ENCODE results near the gene NUP153.
"Not testable (repeated sequence)": the region's sequence is repeated elsewhere in the genome, so short reads cannot be mapped to it uniquely, and the experiment has no call there.

Gene NUP153

DNA sequence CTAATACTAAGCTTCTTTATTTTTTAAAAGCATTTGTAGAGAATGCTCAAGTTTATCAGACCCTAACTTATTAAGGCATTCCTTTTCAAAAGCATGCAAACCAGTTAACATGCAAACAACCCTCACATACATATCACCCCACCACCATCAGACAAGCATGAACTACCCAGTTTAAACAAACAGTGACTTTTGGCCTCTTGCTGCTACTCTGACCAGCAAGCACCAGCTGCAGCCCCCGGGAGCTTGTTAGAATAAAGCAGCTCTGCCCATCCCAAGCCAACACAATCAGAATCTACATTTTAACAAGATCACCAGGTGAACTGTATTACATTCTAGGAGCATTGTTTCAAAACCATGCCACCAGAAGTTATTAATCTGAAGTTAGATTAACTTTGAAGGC is 5.9 kb upstream of the NUP153 start:
- DNase-seq = no peak

DNA sequence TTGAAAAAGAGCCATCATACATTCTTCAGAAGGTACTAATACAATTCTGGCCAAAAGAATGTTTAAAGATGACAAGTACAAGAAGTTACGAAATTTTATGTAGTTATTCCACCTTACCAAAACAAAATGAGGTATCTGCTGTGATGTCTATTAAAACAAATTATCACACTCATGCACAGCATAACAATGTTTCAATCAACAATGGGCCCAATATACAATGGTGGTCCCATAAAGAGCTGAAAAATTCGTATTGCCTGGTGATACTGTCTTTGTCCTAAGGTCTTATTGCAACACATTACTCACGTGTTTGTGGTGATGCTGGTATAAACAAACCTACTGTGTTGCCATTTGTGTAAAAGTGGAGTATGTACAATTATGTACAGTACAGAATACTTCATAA is 3.6 kb upstream of the NUP153 start:
- no peak for DNase-seq

DNA sequence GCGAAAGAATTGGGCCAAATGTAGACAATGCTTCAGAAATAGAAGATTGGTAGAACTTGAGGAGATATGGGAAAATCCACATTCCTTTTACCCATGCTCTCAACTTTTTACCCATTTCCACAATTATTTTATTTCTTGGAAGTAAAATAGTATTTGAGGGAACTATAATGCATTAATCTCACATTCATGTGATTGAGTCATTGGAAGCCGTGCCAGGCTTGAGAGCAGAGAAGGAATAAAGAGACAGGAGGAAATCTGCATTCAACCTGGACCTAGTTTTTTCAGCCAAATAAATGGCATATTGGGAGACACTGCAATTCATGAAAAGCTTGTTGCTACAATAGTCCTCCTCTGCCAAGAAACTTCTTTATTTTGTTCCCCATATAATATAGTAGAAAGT is 2.8 kb upstream of the NUP153 start:
- DNase-seq = no peak

DNA sequence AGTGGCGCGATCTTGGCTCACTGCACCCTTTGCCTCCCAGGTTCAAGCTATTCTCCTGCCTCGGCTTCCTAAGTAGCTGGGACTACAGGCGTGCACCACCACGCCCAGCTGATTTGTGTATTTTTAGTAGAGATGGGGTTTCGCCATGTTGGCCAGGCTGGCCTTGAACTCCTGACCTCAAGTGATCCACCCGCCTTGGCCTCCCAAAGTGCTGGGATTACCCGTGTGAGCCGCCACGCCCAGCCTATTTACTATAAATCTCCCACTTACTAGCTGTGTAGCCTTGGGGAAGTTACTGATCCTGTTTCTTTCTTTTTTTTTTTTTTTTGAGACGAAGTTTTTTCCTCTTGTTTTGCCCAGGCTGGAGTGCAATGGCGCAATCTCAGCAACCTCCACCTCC is 1.3 kb upstream of the NUP153 start:
- not testable (repeated sequence) for DNase-seq

DNA sequence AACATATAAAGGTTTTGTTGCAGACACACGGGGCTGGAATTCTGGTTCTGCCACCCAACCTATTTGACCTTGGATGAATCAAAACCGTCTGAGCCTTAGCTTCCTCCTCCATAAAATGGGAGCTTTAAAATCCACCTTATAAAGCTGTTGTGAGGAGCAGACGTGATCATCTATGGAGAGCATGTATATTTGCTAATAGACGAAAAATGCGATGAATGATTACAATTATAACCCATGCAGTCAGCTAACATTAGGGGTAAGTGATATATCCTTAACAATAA is 586 bp upstream of the NUP153 start:
- DNase-seq = no peak

DNA sequence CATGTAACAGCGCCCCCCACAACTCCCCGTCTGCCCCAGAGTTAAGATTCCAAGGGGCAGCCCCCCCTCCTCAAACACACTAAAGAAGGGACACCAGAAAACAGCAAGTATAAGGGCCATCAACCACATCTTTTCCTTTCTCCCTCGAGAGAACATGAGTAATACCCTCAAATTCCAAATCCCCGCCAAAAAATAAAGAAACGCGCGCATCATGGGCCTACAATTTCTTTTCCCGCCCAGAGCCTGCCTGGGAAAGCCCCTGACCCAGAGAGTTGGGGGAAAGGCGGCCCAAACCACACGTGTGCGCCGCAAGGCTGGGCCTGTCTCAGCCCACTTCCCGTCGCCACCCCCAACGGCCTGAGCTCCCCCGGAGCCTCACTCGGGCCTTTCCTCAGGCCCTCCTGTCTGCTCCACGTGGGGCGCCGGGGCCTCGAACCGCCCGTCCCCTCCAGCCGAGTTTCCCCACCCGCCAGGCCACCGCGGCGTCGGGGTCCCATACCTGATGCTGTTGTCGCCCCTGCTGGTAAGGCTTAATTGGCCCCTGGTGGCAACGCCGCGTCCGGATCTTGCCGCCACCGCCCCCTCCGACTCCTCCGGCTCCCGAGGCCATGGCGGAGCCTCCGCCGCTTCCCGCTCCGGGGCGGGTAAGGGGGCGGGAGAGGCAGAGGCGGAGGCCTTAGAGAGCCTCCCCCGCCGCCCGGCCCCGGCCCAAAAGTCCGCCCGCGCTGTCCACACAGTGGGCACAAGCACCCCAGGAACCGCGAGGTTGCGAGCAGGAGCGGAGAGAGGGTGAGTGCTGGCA is 746 bp downstream of the NUP153 start:
- peak; percentile 92 for DNase-seq

DNA sequence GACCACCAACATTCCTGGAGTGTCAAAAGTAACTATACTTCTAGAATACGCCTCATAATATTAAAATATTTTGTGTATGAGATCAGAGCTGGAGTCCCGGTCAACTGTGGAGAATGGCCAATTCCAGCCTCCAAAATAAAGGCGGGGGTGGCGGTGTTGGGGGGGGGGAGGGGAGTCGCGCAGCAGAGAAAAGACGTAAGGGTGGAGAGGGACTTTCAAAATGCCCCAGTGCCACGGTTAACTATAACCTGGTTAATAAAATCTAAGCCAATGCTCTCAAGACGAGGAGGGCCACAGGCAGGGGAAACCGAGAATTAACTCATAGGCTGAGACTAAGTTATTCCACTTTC is 1.3 kb downstream of the NUP153 start:
- DNase-seq = no peak

DNA sequence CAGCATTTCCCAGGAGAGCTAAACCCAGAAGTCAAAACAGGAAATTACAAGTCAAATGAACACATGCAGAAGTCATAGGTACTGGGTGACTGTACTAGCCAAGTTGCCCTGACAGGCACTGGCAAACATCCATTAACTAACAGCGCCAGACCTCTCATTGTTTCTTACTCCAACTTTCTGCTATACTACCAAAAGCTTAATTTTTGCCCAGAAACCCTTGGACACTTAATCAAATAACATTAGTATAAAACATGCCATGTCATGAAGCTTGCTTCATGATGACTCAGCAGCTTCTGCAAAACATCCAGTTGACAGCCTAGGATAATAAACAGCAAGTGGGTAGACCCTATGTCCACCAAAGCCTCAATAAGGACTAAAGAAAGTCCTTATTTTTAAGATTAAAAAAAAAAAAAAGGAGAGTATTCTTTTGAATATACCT is 3.5 kb downstream of the NUP153 start:
- DNase-seq = peak; percentile 41

DNA sequence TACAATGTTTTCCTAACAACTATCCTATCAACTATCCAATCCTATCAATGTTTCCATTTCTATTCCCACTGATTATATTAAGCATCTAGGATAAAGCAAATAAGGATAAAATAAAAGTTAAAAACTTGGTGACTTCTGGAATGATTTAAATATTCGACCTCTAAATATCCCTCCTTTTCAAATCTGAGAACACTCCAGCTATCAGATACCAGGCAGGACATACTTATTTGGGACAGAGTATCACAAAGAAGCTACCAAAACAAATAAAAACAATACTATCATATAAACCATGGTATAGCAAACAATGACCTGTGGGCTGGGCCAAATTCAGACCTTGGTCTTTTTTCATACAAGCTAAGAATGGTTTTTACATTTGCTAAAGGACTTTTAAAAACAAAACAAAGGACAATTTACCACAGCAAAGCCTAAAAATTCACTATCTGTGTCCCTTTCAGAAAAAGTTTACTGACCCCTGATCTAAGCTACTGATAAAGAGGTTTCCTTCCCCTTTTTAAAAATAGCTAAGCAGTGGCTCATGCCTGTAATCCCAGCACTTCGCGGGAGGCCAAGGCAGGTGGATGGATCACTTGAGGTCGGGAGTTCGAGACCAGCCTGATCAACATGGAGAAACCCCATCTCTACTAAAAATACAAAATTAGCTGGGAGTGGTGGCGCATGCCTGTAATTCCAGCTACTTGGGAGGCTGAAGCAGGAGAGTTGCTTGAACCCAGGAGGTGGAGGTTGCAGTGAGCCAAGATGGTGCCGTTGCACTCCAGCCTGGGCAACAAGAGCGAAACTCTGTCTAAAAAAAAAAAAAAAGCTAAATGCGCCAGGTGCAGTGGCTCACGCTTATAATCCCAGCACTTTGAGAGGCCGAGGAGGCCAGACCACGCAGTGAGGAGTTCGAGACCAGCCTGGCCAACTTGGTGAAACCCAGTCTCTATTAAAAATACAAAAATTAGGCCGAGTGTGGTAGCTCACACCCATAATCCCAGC is 6.0 kb downstream of the NUP153 start:
- no peak for DNase-seq

DNA sequence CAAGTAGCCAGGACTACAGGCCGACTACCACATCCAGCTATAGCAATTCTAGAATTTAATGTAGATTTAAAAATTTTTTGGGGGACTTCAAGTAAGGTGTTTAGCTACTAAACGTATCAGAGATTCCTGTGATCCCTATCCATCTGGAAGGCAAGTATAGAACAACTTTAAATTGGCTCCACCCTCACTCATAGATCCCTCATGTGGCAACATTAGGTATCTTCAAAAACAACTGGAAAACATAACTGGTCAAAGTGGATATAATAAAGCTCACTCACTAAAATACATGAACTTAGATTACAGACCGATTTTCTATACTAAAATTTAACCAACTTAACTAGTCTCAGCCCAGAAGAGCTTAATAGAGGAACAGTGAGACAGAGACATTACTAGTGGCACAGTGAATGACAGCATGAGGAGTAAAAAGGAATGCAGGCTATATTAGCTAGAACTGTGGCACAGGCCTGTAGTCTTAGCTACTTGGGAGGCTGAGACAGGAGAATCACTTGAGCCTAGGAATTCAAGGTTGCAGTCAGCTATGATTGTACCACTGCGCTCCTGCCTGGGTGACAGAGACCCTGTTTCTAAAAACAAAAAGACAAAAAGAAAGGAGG is 14.7 kb downstream of the NUP153 start:
- DNase-seq = no peak

DNA sequence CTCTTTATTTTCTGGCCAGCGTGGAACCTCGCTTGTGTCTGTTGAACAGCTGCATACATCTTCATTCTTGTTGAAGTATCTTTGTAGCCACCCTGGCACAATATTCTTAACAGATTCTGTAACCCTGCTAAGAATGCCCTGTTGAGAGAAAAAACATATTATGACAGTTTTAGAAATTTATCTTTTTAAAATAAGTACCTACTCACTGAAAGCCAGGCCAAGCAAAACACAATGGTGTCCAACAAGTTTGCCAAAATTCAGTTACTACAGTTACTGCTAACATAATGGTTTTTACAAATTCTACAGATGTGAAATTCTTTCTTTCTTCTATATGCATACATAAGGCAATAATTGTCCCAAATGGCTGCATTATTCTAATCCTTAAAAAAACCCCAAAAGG is 18.2 kb downstream of the NUP153 start:
- DNase-seq = no peak

DNA sequence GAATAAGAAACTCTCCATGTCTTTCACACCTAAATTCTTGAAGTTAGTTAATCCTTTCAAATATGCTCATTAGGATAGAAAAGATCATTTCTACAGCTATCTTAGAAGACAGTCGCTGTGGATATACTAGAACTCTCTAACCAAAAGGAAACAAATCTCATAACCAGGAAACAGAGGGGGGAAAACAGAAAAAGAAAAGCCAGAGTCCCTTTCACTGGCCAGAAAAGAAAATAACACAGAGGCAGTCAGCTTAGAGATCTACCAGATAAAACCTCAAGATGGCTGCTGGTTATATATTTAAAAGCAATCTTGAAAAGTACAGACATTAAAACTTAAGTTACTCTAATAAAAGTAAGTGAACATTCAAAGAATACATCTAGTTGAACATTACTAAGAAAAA is 19.6 kb downstream of the NUP153 start:
- no peak for DNase-seq

DNA sequence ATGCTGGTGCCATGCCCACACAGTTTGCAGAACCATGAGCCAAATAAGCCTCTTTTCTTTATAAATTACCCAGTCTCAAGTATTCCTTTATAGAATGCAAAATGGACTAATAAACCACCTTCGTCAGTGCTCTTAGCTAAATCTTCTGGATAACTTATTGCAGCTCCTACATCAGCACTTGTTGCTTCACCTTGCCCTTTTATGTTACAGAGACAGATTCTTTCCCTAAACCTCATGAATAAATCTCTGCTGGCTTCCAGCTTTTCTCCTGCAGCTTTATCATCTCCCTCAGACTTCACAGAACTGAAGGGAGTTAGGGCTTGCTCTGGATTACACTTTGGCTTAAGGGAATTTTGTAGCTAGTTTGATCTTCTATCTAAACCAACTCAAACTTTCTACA is 22.6 kb downstream of the NUP153 start:
- DNase-seq = no peak

DNA sequence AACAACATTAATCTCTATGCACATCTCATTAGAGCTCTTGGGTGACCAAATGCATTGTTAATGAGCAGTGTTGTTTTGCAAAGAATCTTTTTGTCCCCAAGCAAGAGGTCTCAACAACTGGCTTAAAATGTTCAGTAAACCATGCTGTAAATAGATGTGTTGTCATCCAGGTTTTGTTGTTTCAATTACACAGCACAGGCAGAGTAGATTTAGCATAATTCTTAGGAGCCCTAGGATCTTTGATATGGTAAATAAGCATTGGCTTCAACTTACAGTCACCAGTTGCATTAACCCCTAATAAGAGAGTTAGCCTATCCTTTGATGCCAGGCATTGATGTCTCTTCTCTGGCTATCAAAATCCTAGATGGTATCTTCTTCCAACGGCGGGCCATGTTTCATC is 23.3 kb downstream of the NUP153 start:
- no peak for DNase-seq

DNA sequence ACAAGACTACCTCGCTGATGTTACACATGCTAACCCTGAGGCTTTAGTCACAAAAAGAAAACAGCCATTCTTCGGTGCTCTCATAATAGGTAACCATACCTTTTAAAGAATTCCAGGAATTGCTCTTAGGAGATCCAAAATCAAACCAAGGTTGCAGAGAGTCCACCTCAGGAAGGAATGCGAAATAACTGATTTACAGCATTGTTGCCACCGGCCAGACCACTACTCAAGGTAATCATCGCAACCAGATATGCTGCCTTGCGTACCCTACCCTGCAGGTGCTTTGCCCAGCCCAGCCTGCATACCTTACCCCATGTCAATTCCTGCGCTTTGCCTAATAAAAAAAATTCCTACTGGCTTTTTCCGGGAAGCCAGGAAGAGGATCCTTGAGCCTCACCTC is 27.0 kb downstream of the NUP153 start:
- DNase-seq = no peak

DNA sequence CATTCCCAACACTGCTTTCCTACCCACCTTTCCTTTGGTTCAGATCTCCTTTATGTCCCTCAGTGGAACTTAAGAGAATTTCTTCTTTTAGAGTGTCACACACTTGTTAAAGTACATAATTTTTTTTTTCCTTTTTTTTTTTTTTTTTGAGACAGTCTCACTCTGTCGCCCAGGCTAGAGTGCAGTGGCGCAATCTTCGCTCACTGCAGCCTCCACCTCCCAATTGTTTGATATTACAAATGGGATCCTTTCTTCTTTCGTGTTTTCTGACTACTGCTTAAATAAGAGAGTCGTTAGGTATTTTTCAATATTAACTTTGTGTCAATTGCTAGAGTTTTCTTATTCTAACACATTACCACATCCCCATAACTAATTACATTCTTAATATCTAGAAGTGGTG is 29.1 kb downstream of the NUP153 start:
- DNase-seq = no peak

DNA sequence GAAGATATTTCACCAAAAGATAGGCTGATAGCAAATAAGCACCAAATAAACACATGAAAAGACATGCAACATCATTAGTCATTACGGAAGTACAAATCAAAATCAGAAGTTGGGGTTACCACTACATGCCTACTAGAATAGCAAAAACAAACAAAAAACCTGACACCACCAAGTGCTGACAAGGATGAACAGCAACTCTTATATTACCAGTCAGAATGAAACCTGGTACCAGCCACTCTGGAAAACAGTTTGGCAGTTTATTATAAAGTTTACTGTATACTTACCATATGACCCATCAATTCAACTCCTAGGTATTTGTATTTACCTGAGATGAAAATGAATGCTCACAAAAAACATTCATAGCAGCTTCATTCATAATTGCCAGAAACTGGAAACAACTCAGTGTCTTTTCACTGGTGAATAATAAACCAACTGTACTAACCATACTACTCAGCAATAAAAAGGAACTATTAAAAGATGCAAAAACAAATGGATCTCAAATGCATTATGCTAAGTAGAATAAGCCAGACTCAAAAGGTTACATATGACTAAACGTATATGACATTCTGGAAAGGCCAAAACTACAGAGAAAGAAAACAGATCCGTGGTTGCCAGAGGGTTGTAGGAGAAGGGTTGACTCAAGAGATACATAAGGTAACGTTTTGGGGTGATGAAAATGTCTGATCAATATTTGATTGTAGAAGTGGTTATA is 33.0 kb downstream of the NUP153 start:
- peak; percentile 27 for DNase-seq

DNA sequence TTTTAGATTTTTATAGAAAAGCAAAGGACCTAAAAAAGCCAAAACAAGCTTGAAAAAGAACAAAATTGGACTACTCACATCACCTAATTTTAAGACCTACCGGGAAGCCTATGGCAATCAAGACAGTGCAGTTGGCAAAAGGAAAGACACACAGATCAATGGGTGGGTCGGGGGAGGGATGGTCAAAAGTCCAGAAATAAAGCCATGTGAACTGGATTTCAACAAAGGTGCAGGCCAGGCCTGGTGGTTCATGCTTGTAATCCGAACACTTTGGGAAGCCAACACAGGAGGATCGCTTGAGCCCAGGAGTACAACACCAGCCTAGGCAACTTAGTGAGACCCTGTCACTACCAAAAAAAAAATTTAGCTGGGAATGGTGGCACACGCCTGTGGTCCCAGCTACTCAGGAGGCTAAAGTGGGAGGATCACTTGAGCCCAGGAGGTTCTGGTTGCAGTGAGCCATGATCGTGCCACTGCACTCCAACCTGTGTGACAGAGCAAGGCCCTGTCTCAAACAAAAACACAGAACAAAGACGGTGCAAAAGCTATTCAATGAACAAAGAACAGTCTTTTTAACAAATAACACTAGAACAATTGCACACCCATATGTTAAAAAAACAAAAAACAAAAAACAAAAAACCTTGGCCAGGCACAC is 34.5 kb downstream of the NUP153 start:
- no peak for DNase-seq

DNA sequence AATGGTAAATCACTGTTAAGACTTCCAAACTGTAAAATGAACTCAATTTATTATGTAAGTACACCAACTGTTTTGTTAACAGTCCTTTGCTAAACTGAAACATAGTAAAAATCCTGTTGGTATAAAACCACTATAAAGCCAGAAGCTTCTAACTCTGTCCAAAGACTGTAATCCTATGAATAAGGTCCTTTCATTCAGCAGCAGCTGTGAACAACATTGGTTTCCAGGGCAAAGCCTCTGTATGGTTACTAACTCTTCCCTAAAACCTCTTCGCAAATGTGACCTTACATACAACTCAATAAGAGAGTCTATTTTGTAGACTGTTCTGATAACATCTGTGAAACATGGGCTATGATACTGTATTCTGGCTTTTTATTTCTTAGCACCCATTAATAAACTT is 40.1 kb downstream of the NUP153 start:
- DNase-seq = no peak

DNA sequence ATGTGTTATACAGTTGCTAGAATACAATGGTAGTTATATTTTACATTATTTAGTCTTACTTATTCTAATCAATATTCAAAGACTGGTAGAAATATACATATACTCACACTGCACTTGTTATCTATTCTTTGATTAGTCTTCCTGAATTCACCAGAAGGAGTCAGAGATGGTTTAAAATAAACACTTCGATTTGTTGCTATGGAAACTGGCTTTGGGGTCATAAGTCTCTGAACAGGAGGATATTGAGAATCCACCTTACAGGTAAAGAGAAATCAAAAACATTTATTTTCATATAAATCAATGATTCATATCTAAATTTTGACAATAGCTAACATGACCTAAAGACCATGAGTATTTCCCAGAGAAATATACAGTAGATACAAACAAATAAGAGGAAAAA is 41.6 kb downstream of the NUP153 start:
- DNase-seq = peak; percentile 32

DNA sequence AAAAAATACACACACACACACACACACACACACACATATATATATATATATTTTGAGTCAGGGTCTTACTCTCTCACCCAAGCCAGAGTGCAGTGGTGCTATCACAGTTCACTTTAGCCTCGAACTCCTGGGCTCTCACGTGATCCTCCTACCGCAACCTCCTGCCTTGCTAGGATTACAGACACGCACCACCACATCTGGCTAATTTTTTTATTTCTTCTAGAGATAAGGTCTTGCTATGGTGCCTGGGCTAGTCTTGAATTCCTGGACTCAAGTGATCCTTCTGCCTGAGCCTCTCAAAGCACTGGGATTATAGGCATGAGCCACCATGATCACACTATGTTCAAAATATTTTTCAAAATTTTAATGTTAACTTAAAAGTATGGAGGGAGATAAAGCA is 43.5 kb downstream of the NUP153 start:
- DNase-seq = no peak

DNA sequence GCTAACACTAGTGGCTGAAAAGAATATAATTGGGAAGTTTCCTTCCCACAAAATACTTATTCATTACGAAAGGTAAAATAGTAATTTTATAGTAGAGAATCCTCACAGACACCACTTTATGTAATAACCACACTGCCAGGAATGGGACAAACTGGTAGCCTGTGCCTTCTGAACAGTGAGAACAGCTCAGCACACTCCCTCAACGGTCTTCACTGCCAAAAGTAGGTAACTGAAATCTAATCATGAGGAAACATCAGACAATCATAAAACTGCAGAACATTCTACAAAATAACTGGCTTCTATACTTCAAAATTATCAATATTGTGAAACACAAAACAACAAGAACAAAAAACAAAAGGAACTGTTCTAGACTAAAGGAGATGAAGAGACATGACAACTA is 44.1 kb downstream of the NUP153 start:
- no peak for DNase-seq

DNA sequence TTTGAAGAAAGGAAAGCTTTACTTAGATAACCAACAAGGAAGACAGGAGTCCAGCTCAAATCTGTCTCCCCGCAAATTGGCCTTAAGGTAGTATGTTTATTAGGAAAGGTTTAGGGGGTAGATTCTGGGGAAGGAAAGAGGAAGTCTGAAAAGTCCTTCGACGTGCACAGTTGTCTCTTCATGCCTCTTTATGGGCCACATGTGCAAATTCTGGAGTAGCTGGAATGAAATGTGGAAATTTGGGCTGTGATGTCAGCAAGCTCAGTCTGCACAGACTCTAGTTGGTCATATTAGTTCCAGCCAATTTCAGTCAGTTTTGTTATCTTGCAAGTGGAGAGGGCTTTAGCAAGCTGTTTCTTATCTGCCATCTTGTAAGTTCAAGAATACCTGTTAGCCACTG is 50.1 kb downstream of the NUP153 start:
- DNase-seq = no peak
